ENCODE results near the gene FAM13A.

FAM13A gene

GRCh38 chr4:88718098-88718497 lies 338.9 kb downstream of the FAM13A start:
- ChIA-PET POLR2A (no interaction called here), CTCF (interaction anchor here (0.6 kb wide), 1 partner anchor 19 kb away, joined by 3 read pairs; no protein-coding TSS in a partner anchor)
- Histone ChIP-seq H3K4me1 (ENCODE audit: control insufficient read depth, insufficient read depth, low read length) (no peaks in the 10 kb centered on the region), H3K4me3 (ENCODE audit: low read depth, low read length) (no peak overlapping the region), H3K9me3 (ENCODE audit: control insufficient read depth, insufficient read depth, low read depth, low read length) (no peaks in the 10 kb centered on the region), H3K27ac (ENCODE audit: extremely low read depth, low read depth, low read length) (no peak overlapping the region), H3K36me3 (ENCODE audit: control insufficient read depth in 2 of 2, insufficient read depth in 1 of 2, low read length in 2 of 2) (peaks cover 0 to 23% of the 10 kb centered on the region in 2 experiments; a peak in 1 of 3 replicates)
- TF ChIP-seq ZNF777 (tag by site-specific recombination; IDR thresholded peaks at IDR 0.05; ENCODE audit: borderline replicate concordance): no peak
- no peak for TF ChIP-seq ZNF600 (tag by site-specific recombination; IDR thresholded peaks at IDR 0.05)
- no peak for TF ChIP-seq HOXC10 (CRISPR knock-in tag; IDR thresholded peaks at IDR 0.05)
- TF ChIP-seq KLF17 (tag by site-specific recombination; IDR thresholded peaks at IDR 0.05): no peak
- TF ChIP-seq SP7 (tag by site-specific recombination; IDR thresholded peaks at IDR 0.05): no peak
- TF ChIP-seq ZNF221 (tag by site-specific recombination; IDR thresholded peaks at IDR 0.05; ENCODE audit: borderline replicate concordance): no peak
- TF ChIP-seq ZNF2 (tag by site-specific recombination; IDR thresholded peaks at IDR 0.05): no peak
- no peak for TF ChIP-seq ZEB2 (tag by site-specific recombination; IDR thresholded peaks at IDR 0.05)
- no peak for TF ChIP-seq ZNF449 (tag by site-specific recombination; IDR thresholded peaks at IDR 0.05)
- no peak for TF ChIP-seq ZNF488 (tag by site-specific recombination; IDR thresholded peaks at IDR 0.05)
- TF ChIP-seq ZNF24 (tag by site-specific recombination; IDR thresholded peaks at IDR 0.05): no peak
- TF ChIP-seq ZSCAN18 (tag by site-specific recombination; IDR thresholded peaks at IDR 0.05): no peak
- no peak for TF ChIP-seq ZNF138 (tag by site-specific recombination; IDR thresholded peaks at IDR 0.05; ENCODE audit: borderline replicate concordance)
- no peak for TF ChIP-seq ZNF16 (tag by site-specific recombination; IDR thresholded peaks at IDR 0.05; ENCODE audit: low read depth)
- no peak for TF ChIP-seq PRDM4 (tag by site-specific recombination; IDR thresholded peaks at IDR 0.05)
- no peak for TF ChIP-seq IKZF3 (tag by site-specific recombination; IDR thresholded peaks at IDR 0.05)
- no peak for TF ChIP-seq ZNF302 (tag by site-specific recombination; IDR thresholded peaks at IDR 0.05; ENCODE audit: low read depth)
- TF ChIP-seq ZBTB7A (tag by site-specific recombination; IDR thresholded peaks at IDR 0.05; ENCODE audit: low read depth): no peak
- no peak for TF ChIP-seq ZNF561 (tag by site-specific recombination; IDR thresholded peaks at IDR 0.05; ENCODE audit: borderline replicate concordance)
- TF ChIP-seq ZNF292 (tag by site-specific recombination; IDR thresholded peaks at IDR 0.05; ENCODE audit: borderline replicate concordance, low read depth): no peak
